C4-2B (cell line): Measurements from ENCODE around the gene NCK2.

Experiments
- H3K27ac ChIP-seq: fragments of 450-650 bp; 2 replicates; pipeline ENCODE4 v1.5.1; 2017
- CTCF ChIP-seq: fragments of 450-650 bp; conservative IDR thresholded peaks from 2 replicates; pipeline ENCODE4 v1.5.1; 2017; ENCODE audit warnings: mild to moderate bottlenecking
- ZFX ChIP-seq: fragments of 450-650 bp; IDR thresholded peaks from 2 replicates; pipeline ENCODE4 v1.6.1; 2017

Gene NCK2

GRCh38 chr2:105809723-105810122, 65.0 kb downstream of the NCK2 start:
- H3K27ac ChIP-seq = no peak overlapping the region
- TF ChIP-seq CTCF (no peak), ZFX (no peak)

GRCh38 chr2:105812180-105813044, 67.7 kb downstream of the NCK2 start:
- H3K27ac ChIP-seq = no peak overlapping the region
- TF ChIP-seq ZFX = no peak
- no peak for TF ChIP-seq CTCF

GRCh38 chr2:105813045-105813315, 68.3 kb downstream of the NCK2 start:
- H3K27ac ChIP-seq = no peak overlapping the region
- no peak for TF ChIP-seq ZFX
- no peak for TF ChIP-seq CTCF

GRCh38 chr2:105813405-105813804, 68.7 kb downstream of the NCK2 start:
- no peak overlapping the region for H3K27ac ChIP-seq
- TF ChIP-seq ZFX (no peak), CTCF (no peak)

GRCh38 chr2:105814291-105814940, 69.7 kb downstream of the NCK2 start:
- no peak for TF ChIP-seq ZFX
- no peak for TF ChIP-seq CTCF
- H3K27ac ChIP-seq = no peak overlapping the region

GRCh38 chr2:105815401-105815800, 70.7 kb downstream of the NCK2 start:
- H3K27ac ChIP-seq = no peak overlapping the region
- TF ChIP-seq CTCF (no peak), ZFX (no peak)

- no peak overlapping the region for H3K27ac ChIP-seq
- no peak for TF ChIP-seq CTCF
- TF ChIP-seq ZFX = no peak
Measured at GRCh38 chr2:105820151-105820550, 75.4 kb downstream of the NCK2 start.
